HG03520 (cell line): Measurements from ENCODE around the gene IL36G.

Experiments
- ATAC-seq: cut with Tn5 transposase; IDR thresholded peaks from one replicate; pipeline ENCODE4 v1.9.1; 2021; ENCODE audit warnings: mild to moderate bottlenecking, moderate library complexity; ENCODE audit not compliant: unreplicated experiment

The IL36G gene

GRCh38 chr2:113015655-113016054 lies 37.8 kb downstream of the IL36G start:
- no peak for ATAC-seq

- ATAC-seq, result no peak
Measured at GRCh38 chr2:113018509-113018908, 40.7 kb downstream of the IL36G start.

- ATAC-seq, result no peak
Measured at GRCh38 chr2:113021312-113021711, 43.5 kb downstream of the IL36G start.

GRCh38 chr2:113024764-113025163 lies 47.0 kb downstream of the IL36G start:
- ATAC-seq, result no peak

- no peak for ATAC-seq
Measured at GRCh38 chr2:113025737-113026136, 47.9 kb downstream of the IL36G start.

GRCh38 chr2:113027691-113028090 lies 49.9 kb downstream of the IL36G start:
- ATAC-seq, result no peak

GRCh38 chr2:113028112-113028511 lies 50.3 kb downstream of the IL36G start:
- ATAC-seq, result no peak

GRCh38 chr2:113032737-113033136 lies 54.9 kb downstream of the IL36G start:
- no peak for ATAC-seq

- no peak for ATAC-seq
Measured at GRCh38 chr2:113034016-113034415, 56.2 kb downstream of the IL36G start.
